Activated naive CD4-positive, alpha-beta T cell treated with anti-CD3 and anti-CD28 coated beads, Interleukin-2, amount 50 U/mL, for 24 hours (primary cell): ENCODE measurements around the gene HES3.

ENCODE experiments used
- H3K27ac Mint-ChIP-seq: one replicate; pipeline ENCODE4 v1.8.0; 2021; ENCODE audit warnings: mild to moderate bottlenecking, mixed read lengths
- H3K27me3 Mint-ChIP-seq: one replicate; pipeline ENCODE4 v1.8.0; 2021; ENCODE audit warnings: mixed read lengths
- H3K36me3 Mint-ChIP-seq: one replicate; pipeline ENCODE4 v1.8.0; 2021; ENCODE audit warnings: mixed read lengths
- H3K4me1 Mint-ChIP-seq: one replicate; pipeline ENCODE4 v1.8.0; 2021; ENCODE audit warnings: mixed read lengths
- H3K4me3 Mint-ChIP-seq: one replicate; pipeline ENCODE4 v1.8.0; 2021; ENCODE audit warnings: mild to moderate bottlenecking, mixed read lengths
- H3K9me3 Mint-ChIP-seq: one replicate; pipeline ENCODE4 v1.8.0; 2021; ENCODE audit warnings: mixed read lengths

The HES3 gene

GRCh38 chr1:6292102-6292501 lies 48.1 kb downstream of the HES3 start:
- H3K9me3 Mint-ChIP-seq, result no peaks in the 10 kb centered on the region
- H3K27ac Mint-ChIP-seq, result no peak overlapping the region
- no peak overlapping the region for H3K4me3 Mint-ChIP-seq
- no peaks in the 10 kb centered on the region for H3K27me3 Mint-ChIP-seq
- H3K4me1 Mint-ChIP-seq, result no peaks in the 10 kb centered on the region
- H3K36me3 Mint-ChIP-seq, result peaks cover 5% of the 10 kb centered on the region

- Mint-ChIP-seq H3K4me1 (no peaks in the 10 kb centered on the region), H3K9me3 (no peaks in the 10 kb centered on the region), H3K36me3 (peaks cover 5% of the 10 kb centered on the region)
Measured at GRCh38 chr1:6294080-6294889, 50.3 kb downstream of the HES3 start.

GRCh38 chr1:6294890-6295556 lies 51.0 kb downstream of the HES3 start:
- Mint-ChIP-seq H3K4me3 (no peak overlapping the region), H3K4me1 (no peaks in the 10 kb centered on the region), H3K9me3 (no peaks in the 10 kb centered on the region), H3K27ac (no peak overlapping the region), H3K36me3 (peaks cover 5% of the 10 kb centered on the region), H3K27me3 (no peaks in the 10 kb centered on the region)

More at GRCh38 chr1:6294080-6294889, 50.3 kb downstream of the HES3 start:
- Mint-ChIP-seq H3K4me3 (no peak overlapping the region), H3K27me3 (no peaks in the 10 kb centered on the region), H3K27ac (no peak overlapping the region)
